B cell (primary cell): ENCODE results near the gene PTEN. TPM values are rescaled to one million over a fixed set of nuclear protein-coding genes. Genes with fewer than 3 reads are reported as not detected.
"Not testable (repeated sequence)": the region's sequence is repeated elsewhere in the genome, so short reads cannot be mapped to it uniquely, and the experiment has no call there.

Source experiments
- ATAC-seq: fragments of 200-7000 bp; cut with Tn5 transposase; one replicate; pipeline ENCODE4 v1.10.0; 2021; ENCODE audit warnings: low read depth, mild to moderate bottlenecking, moderate number of reproducible peaks, moderate library complexity
- CTCF ChIA-PET: fragments of 350-600 bp; sonication (Branson Sonifier 250); formaldehyde crosslinking; loops from one replicate; lab custom pipeline; 2021; ENCODE audit warnings: antibody characterized with exemption, inconsistent platforms; lab: Charles Lee
- POLR2A ChIA-PET: fragments of 350-600 bp; sonication (Branson Sonifier 250); formaldehyde crosslinking; loops from one replicate; lab custom pipeline; 2021; ENCODE audit warnings: antibody characterized with exemption; lab: Charles Lee
- DNase-seq: peaks from one replicate; pipeline ENCODE4 v3.0.0; 2013
- H2AFZ ChIP-seq: 2 replicates; pipeline ENCODE4 v1.6.1; 2012; ENCODE audit warnings: mild to moderate bottlenecking, low read depth, low read length; ENCODE audit not compliant: insufficient read depth, poor library complexity, severe bottlenecking
- H3K27ac ChIP-seq, 2 donors: 1 replicate in 1 of 2; 2 replicates in 1 of 2; pipeline ENCODE4 v1.5.1; 2012 to 2013; ENCODE audit warnings: low read length in 2 of 2, mild to moderate bottlenecking in 2 of 2, moderate library complexity in 1 of 2
- H3K27me3 ChIP-seq, 4 experiments: fragments of 200-600 bp in 1 of 4; sonication (generic) in 1 of 4; replicated peaks in 1 of 4; 1 replicate in 2 of 4; 2 replicates in 2 of 4; pipeline versions ENCODE4 v1.6.1 to v1.7.0; 2013 to 2016; ENCODE audit warnings: low read length in 3 of 4, mild to moderate bottlenecking in 2 of 4, mixed read lengths in 1 of 4, moderate library complexity in 1 of 4; ENCODE audit not compliant: insufficient read depth in 4 of 4, control insufficient read depth in 3 of 4; ENCODE audit errors: control extremely low read depth in 1 of 4
- H3K36me3 ChIP-seq, 2 experiments: replicated peaks in 1 of 2; 1 replicate in 1 of 2; 2 replicates in 1 of 2; pipeline versions ENCODE4 v1.6.1 to v1.7.1; 2013; ENCODE audit warnings: low read length in 1 of 2; ENCODE audit not compliant: insufficient read depth in 2 of 2, control insufficient read depth in 1 of 2; ENCODE audit errors: control extremely low read depth in 1 of 2, extremely low read depth in 1 of 2
- H3K4me1 ChIP-seq, 2 donors: fragments of 200-600 bp in 1 of 2; sonication (generic) in 1 of 2; 1 replicate in 1 of 2; 2 replicates in 1 of 2; pipeline versions ENCODE4 v1.5.1 to v1.6.1; 2013 to 2017; ENCODE audit warnings: low read length in 2 of 2; ENCODE audit not compliant: control insufficient read depth in 2 of 2, insufficient read depth in 2 of 2
- H3K4me2 ChIP-seq: replicated peaks from 2 replicates; pipeline ENCODE3; 2012; ENCODE audit warnings: mild to moderate bottlenecking, low read depth, low read length; ENCODE audit not compliant: poor library complexity, severe bottlenecking
- H3K4me3 ChIP-seq, 5 experiments: fragments of 200-600 bp in 1 of 5; sonication (generic) in 1 of 5; 1 replicate in 3 of 5; 2 replicates in 2 of 5; pipeline versions ENCODE4 v1.5.1 to v1.7.0; 2011 to 2016; ENCODE audit warnings: low read length in 4 of 5, mild to moderate bottlenecking in 4 of 5, low read depth in 2 of 5, control low read depth in 1 of 5, moderate library complexity in 1 of 5; ENCODE audit not compliant: insufficient read depth in 1 of 5; ENCODE audit errors: control extremely low read depth in 1 of 5, extremely low read depth in 1 of 5
- H3K79me2 ChIP-seq: fragments of 200-600 bp; sonication (generic); one replicate; pipeline ENCODE4 v1.6.0; 2016; ENCODE audit warnings: low read length; ENCODE audit not compliant: control insufficient read depth, insufficient read depth
- H3K9ac ChIP-seq: fragments of 200-600 bp; sonication (generic); 2 replicates; pipeline ENCODE4 v1.6.1; 2017; ENCODE audit warnings: mild to moderate bottlenecking, low read length, moderate library complexity
- H3K9me3 ChIP-seq, 3 donors: one replicate each; pipeline versions ENCODE4 v1.6.1 to v1.7.1; 2013; ENCODE audit warnings: low read length in 2 of 3; ENCODE audit not compliant: control insufficient read depth in 2 of 3, insufficient read depth in 1 of 3; ENCODE audit errors: control extremely low read depth in 1 of 3
- H4K20me1 ChIP-seq: 2 replicates; pipeline ENCODE4 v1.6.0; 2012; ENCODE audit warnings: mild to moderate bottlenecking, low read length; ENCODE audit not compliant: insufficient read depth, control insufficient read depth, poor library complexity, severe bottlenecking
- H3K27ac Mint-ChIP-seq: one replicate; pipeline ENCODE4 v1.8.0; 2021; ENCODE audit warnings: mixed read lengths
- H3K27me3 Mint-ChIP-seq: one replicate; pipeline ENCODE4 v1.8.0; 2021; ENCODE audit warnings: mixed read lengths
- H3K4me1 Mint-ChIP-seq: one replicate; pipeline ENCODE4 v1.8.0; 2021; ENCODE audit warnings: mixed read lengths
- H3K4me3 Mint-ChIP-seq: one replicate; pipeline ENCODE4 v1.8.0; 2021; ENCODE audit warnings: mixed read lengths
- H3K9me3 Mint-ChIP-seq: one replicate; pipeline ENCODE4 v1.8.0; 2022; ENCODE audit warnings: mixed read lengths; ENCODE audit not compliant: insufficient read depth
- CTCF ChIP-seq: fragments of 200-600 bp; IDR thresholded peaks from one replicate; pipeline ENCODE4 v1.8.0; 2022; ENCODE audit warnings: antibody characterized with exemption, mild to moderate bottlenecking
- EZH2 ChIP-seq: IDR thresholded peaks from 2 replicates; pipeline ENCODE4 v1.6.1; 2012; ENCODE audit warnings: borderline replicate concordance, low read depth, mild to moderate bottlenecking, moderate library complexity, low read length; ENCODE audit not compliant: insufficient read depth, poor library complexity, severe bottlenecking
- WGBS: methylation state at CpG from one replicate; pipeline ENCODE4 v1.1.5; 2013; ENCODE audit warnings: missing lambda C conversion rate; ENCODE audit not compliant: insufficient coverage; 5-methylcytosine and 5-hydroxymethylcytosine counted together
- intact Hi-C: fragments of 100-400 bp; cut with micrococcal nuclease; formaldehyde crosslinking; loops from one replicate; pipeline ENCODE4 v1.10.0; 2022
- polyA plus RNA-seq: library from polyadenylated mRNA; depleted of rRNA; stranded (reverse); fragments of >200 nt; gene quantifications from 2 replicates; pipeline ENCODE4 v1.2.3, GENCODE V29; 2012
- total RNA-seq, 2 donors: library from RNA; stranded (reverse); fragments of 120-200 nt in 1 of 2; gene quantifications; 1 replicate in 1 of 2; 2 replicates in 1 of 2; pipeline versions ENCODE4 v1.2.3 to v1.2.4, GENCODE V29; 2013 to 2022

Gene PTEN
- total and polyA plus RNA-seq, 2 donors (not counting 1 experiment from before 2014, with no cell fraction given) = 15.2 to 114 TPM

GRCh38 chr10:87868277-87868676 lies 4.9 kb downstream of the PTEN start:
- H3K4me2 ChIP-seq = peak overlapping the region; percentile 85
- no CpG with 5 or more reads among the region's 1 CpG for WGBS

GRCh38 chr10:87869139-87869538 lies 5.7 kb downstream of the PTEN start:
- H3K27me3 Mint-ChIP-seq, H3K36me3 ChIP-seq, ATAC-seq, DNase-seq, H3K9me3 ChIP-seq, H3K9me3 Mint-ChIP-seq, POLR2A ChIA-PET, H3K27me3 ChIP-seq: not testable (repeated sequence)
- H3K27ac Mint-ChIP-seq = peak overlapping the region; percentile 37
- peaks cover 22 to 43% of the 10 kb centered on the region in 2 donors for H3K4me1 ChIP-seq
- H3K9ac ChIP-seq = peak overlapping the region; percentile 72
- peak overlapping the region; percentile 8 for H2AFZ ChIP-seq
- 77% methylated on average over 5 of the region's 9 CpGs for WGBS
- H3K79me2 ChIP-seq = peaks cover 98% of the 10 kb centered on the region
- CTCF ChIA-PET = interaction anchor here (0.7 to 1.1 kb wide), 3 partner anchors 16 to 684 kb away, joined by 3 to 4 read pairs (median 3); no protein-coding TSS in a partner anchor
- H3K4me3 Mint-ChIP-seq = peak overlapping the region; percentile 73
- peaks cover 71% of the 10 kb centered on the region for H3K4me1 Mint-ChIP-seq
- peak overlapping the region; percentile 85 for H3K4me2 ChIP-seq
- peak overlapping the region in 1 of 5 experiments; percentile 89 for H3K4me3 ChIP-seq
- intact Hi-C loops = loop anchor here (2.0 to 5.0 kb wide), 2 partner anchors 14 to 38 kb away; no protein-coding TSS in a partner anchor
- peaks cover 14% of the 10 kb centered on the region for H4K20me1 ChIP-seq
- peak overlapping the region in 1 of 2 donors; percentile 22 for H3K27ac ChIP-seq

More at GRCh38 chr10:87868277-87868676, 4.9 kb downstream of the PTEN start:
- no peak for TF ChIP-seq EZH2
- TF ChIP-seq CTCF = no peak
- Histone ChIP-seq H3K36me3 (no peaks in the 10 kb centered on the region), H3K9ac (peak overlapping the region; percentile 72), H3K79me2 (peaks cover 90% of the 10 kb centered on the region), H3K9me3 (no peaks in the 10 kb centered on the region), H3K4me1 (peaks cover 16 to 35% of the 10 kb centered on the region in 2 donors), H2AFZ (no peak overlapping the region), H3K4me3 (peak overlapping the region in 3 of 5 experiments; percentile 10 to 99 (median 89)), H3K27me3 (no peaks in the 10 kb centered on the region), H4K20me1 (peaks cover 10% of the 10 kb centered on the region), H3K27ac (peak overlapping the region in 1 of 2 donors; percentile 22)
- Mint-ChIP-seq H3K9me3 (no peaks in the 10 kb centered on the region), H3K4me3 (peak overlapping the region; percentile 73), H3K4me1 (peaks cover 63% of the 10 kb centered on the region), H3K27ac (no peak overlapping the region), H3K27me3 (no peaks in the 10 kb centered on the region)
- DNase-seq (no peak), ATAC-seq (no peak)
- intact Hi-C loops = loop anchor here (1.0 to 5.0 kb wide), 3 partner anchors 8 to 39 kb away; no protein-coding TSS in a partner anchor
- ChIA-PET POLR2A (no interaction called here), CTCF (interaction anchor here (1.0 to 1.1 kb wide), 2 partner anchors 685 to 686 kb away, joined by 3 read pairs; no protein-coding TSS in a partner anchor)
